SU-DHL-6 (cell line): ENCODE results near the gene DLX1.

Experiments used
- H2AFZ ChIP-seq: fragments of 200-600 bp; sonication (generic); 2 replicates; pipeline ENCODE4 v1.6.1; 2014; ENCODE audit warnings: low read depth, mild to moderate bottlenecking, moderate library complexity, mixed read lengths, antibody characterized with exemption, low read length; ENCODE audit not compliant: severe bottlenecking
- H3F3A ChIP-seq: fragments of 200-600 bp; shearing (Covaris generic); 2 replicates; pipeline ENCODE4 v1.6.0; 2016; ENCODE audit warnings: antibody characterized with exemption, mild to moderate bottlenecking; ENCODE audit not compliant: insufficient read depth
- H3K27ac ChIP-seq: fragments of 200-600 bp; sonication (generic); 2 replicates; pipeline ENCODE4 v1.5.1; 2016; ENCODE audit warnings: low read depth, mild to moderate bottlenecking, low read length, moderate library complexity, mixed read lengths
- H3K27me3 ChIP-seq: fragments of 200-600 bp; sonication (generic), shearing (Covaris generic); 2 replicates; pipeline ENCODE4 v1.6.0; 2014; ENCODE audit warnings: mild to moderate bottlenecking, low read length
- H3K36me3 ChIP-seq: fragments of 200-600 bp; sonication (generic); 2 replicates; pipeline ENCODE4 v1.6.1; 2014; ENCODE audit warnings: mild to moderate bottlenecking, low read length, mixed read lengths
- H3K4me2 ChIP-seq: fragments of 300-600, 200-600 bp; shearing (Covaris generic), sonication (generic); 2 replicates; pipeline ENCODE4 v1.6.0; 2014; ENCODE audit warnings: low read length, low read depth, mild to moderate bottlenecking; ENCODE audit not compliant: poor library complexity, severe bottlenecking
- H3K4me3 ChIP-seq: fragments of 200-600 bp; sonication (generic); 2 replicates; pipeline ENCODE4 v1.5.1; 2014; ENCODE audit warnings: antibody characterized with exemption, low read length, mild to moderate bottlenecking, mixed read lengths; ENCODE audit not compliant: insufficient read depth, poor library complexity, severe bottlenecking
- H3K79me2 ChIP-seq: fragments of 200-600 bp; sonication (generic); 2 replicates; pipeline ENCODE4 v1.6.1; 2014; ENCODE audit warnings: mild to moderate bottlenecking, low read length, moderate library complexity; ENCODE audit not compliant: insufficient read depth
- H3K9ac ChIP-seq: fragments of 200-600 bp; sonication (generic); 2 replicates; pipeline ENCODE4 v1.7.0; 2014; ENCODE audit warnings: mild to moderate bottlenecking, low read length
- H3K9me2 ChIP-seq: fragments of 200-600 bp; sonication (generic); replicated peaks from 2 replicates; pipeline ENCODE4 v1.6.1; 2014; ENCODE audit warnings: low read length; ENCODE audit not compliant: insufficient read depth
- H3K9me3 ChIP-seq: fragments of 200-600 bp; sonication (generic); 2 replicates; pipeline ENCODE4 v1.6.1; 2014; ENCODE audit warnings: low read length, mixed read lengths; ENCODE audit not compliant: insufficient read depth
- H4K20me1 ChIP-seq: fragments of 200-600 bp; sonication (generic); 2 replicates; pipeline ENCODE4 v1.6.1; 2014; ENCODE audit warnings: low read depth, mild to moderate bottlenecking, antibody characterized with exemption, low read length, moderate library complexity, mixed read lengths
- EZH2phosphoT487 ChIP-seq: fragments of 200-600 bp; sonication (generic), shearing (Covaris generic); conservative IDR thresholded peaks from 2 replicates; pipeline ENCODE4 v1.6.1; 2018; ENCODE audit warnings: mild to moderate bottlenecking, antibody characterized with exemption, low read length, moderate library complexity, mixed read lengths
- TF ChIP-seq, protein P1 (sequence below): fragments of 200-600 bp; sonication (generic); IDR thresholded peaks from one replicate; pipeline ENCODE4 v1.5.1; 2017; ENCODE audit warnings: antibody characterized with exemption, mild to moderate bottlenecking, low read length, moderate library complexity; ENCODE audit not compliant: insufficient read depth, poor library complexity, severe bottlenecking

DLX1 gene

DNA sequence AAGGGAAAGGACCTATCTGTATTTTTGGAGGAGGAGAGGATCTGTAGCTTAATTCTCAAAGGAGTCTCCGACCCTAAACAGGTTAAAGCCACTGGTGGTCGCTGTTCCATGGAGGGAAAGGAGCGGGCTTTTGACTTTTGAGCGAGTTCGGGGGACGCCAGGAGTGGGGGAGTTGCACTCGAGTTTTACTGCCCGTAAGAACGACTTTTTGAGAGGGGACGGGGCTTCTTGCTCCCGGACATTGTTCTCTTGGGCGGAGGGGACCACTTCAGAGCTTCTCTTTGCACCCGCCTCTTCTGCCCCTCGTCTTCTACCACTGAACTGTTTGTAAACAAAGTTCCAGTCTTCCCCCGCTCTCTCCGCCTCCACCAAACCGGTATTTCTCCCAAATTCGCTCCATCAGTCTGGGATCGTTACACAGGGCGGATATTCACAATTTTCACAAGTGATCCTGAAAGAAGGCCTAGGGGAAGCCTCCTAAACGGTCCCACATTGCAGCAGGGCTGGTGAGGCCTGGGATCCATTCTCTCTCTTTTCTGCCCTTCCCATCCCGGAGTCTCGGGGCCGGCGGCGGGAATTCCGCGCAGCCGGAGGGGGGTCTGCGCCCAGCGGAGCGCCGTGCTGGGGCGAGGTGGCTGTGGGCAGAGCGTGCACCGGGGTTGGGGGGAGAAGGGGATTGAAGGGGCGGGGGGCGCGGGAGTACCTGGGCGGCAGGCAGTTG, 10.8 kb downstream of the DLX1 start:
- Histone ChIP-seq H3K9ac (no peak overlapping the region), H3K9me2 (no peaks in the 10 kb centered on the region), H3K9me3 (no peaks in the 10 kb centered on the region), H2AFZ (no peak overlapping the region), H3F3A (no peaks in the 10 kb centered on the region), H3K27ac (no peak overlapping the region), H3K4me3 (no peak overlapping the region), H4K20me1 (no peaks in the 10 kb centered on the region), H3K4me2 (no peak overlapping the region), H3K27me3 (no peaks in the 10 kb centered on the region), H3K36me3 (no peaks in the 10 kb centered on the region), H3K79me2 (no peaks in the 10 kb centered on the region)
- TF ChIP-seq EZH2phosphoT487: no peak
- TF ChIP-seq, protein P1, sequence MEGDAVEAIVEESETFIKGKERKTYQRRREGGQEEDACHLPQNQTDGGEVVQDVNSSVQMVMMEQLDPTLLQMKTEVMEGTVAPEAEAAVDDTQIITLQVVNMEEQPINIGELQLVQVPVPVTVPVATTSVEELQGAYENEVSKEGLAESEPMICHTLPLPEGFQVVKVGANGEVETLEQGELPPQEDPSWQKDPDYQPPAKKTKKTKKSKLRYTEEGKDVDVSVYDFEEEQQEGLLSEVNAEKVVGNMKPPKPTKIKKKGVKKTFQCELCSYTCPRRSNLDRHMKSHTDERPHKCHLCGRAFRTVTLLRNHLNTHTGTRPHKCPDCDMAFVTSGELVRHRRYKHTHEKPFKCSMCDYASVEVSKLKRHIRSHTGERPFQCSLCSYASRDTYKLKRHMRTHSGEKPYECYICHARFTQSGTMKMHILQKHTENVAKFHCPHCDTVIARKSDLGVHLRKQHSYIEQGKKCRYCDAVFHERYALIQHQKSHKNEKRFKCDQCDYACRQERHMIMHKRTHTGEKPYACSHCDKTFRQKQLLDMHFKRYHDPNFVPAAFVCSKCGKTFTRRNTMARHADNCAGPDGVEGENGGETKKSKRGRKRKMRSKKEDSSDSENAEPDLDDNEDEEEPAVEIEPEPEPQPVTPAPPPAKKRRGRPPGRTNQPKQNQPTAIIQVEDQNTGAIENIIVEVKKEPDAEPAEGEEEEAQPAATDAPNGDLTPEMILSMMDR: no peak

DNA sequence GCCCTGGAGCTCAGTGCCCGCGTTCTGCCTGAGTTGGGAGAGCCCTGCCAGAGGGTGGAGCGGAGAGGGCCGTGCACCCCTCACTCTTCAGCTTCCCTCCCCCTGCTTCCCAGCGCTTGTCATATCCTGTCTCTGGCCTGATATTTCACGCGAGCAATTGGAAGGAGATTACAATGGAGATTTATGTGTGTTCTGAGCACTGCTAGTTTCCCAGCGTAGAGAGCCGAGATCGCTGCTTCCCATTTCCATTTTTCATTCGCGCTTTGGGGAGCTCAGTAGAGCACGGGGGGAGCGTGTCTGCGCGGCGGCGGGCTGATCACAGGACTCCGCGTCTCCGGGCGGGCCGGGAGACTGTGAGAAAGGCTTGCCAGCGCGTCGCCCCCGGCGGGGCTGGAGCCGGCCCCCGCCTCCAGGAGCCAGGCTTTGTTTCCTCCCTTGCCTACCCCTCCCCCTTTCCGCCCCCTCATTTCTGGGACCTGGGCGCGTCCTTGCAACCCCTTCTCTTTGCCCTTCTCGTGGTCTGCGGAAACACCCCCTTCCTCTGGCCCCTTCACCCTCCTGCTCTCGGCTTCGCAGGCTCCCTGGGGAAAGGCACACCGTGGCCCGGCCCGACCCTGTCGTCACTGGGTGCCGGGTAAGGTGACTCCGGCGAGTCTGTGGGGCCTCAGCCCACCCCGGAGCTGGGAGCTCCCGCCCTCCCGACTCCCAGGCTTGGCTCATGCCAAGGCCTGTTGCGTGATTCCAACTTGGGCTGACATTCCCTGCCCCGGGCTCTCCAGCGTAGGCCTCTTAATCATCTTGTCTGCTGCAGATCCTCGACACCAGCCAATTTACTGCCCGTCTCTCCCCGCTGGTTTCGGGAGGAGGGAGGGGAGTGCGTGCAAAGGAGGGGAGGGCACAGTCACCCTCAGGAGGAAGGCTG, 11.6 kb downstream of the DLX1 start:
- Histone ChIP-seq H3K79me2 (no peaks in the 10 kb centered on the region), H3K4me2 (no peak overlapping the region), H4K20me1 (no peaks in the 10 kb centered on the region), H2AFZ (no peak overlapping the region), H3F3A (no peaks in the 10 kb centered on the region), H3K4me3 (no peak overlapping the region), H3K27me3 (no peaks in the 10 kb centered on the region), H3K9me2 (no peaks in the 10 kb centered on the region), H3K36me3 (no peaks in the 10 kb centered on the region), H3K9me3 (no peaks in the 10 kb centered on the region), H3K27ac (no peak overlapping the region), H3K9ac (no peak overlapping the region)
- TF ChIP-seq, protein P1: no peak
- no peak for TF ChIP-seq EZH2phosphoT487

DNA sequence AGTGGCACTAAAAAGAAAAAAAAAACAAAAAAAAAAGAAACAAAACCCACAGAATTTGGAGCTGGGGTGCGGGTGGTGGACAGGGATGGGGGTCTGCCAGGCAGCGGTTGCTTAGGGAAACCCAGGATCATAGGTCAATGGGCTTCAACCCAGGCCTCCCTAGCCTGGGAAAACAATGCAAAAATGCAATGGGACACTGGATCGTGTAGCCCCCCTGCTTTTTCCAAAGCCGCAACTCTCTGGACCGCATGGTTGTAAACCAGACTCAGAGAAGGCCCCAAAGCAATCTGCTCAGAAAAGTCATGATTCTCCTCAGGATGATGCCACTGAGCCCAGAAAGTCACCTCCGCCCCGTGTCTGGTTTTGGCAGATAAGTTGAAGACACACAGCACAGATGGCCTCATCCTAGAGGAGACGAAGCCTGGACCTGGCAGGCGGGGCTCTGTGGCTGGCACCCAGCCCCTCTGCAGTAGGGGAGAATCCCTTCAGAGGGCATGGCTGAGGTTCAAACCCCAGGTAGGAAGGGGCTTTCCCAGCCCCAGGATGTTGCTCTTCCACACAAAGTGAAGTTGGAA, 12.3 kb downstream of the DLX1 start:
- H3K9ac ChIP-seq: no peak overlapping the region
- no peaks in the 10 kb centered on the region for H3K27me3 ChIP-seq
- H3K79me2 ChIP-seq: no peaks in the 10 kb centered on the region
- TF ChIP-seq, protein P1: no peak
- TF ChIP-seq EZH2phosphoT487: no peak
- H3F3A ChIP-seq: no peaks in the 10 kb centered on the region
- H3K9me2 ChIP-seq: no peaks in the 10 kb centered on the region
- H3K4me2 ChIP-seq: no peak overlapping the region
- no peaks in the 10 kb centered on the region for H4K20me1 ChIP-seq
- no peaks in the 10 kb centered on the region for H3K36me3 ChIP-seq
- no peak overlapping the region for H3K4me3 ChIP-seq
- H3K9me3 ChIP-seq: no peaks in the 10 kb centered on the region
- no peak overlapping the region for H3K27ac ChIP-seq
- no peak overlapping the region for H2AFZ ChIP-seq
